ENCODE results near the gene NOD1. TPM values are rescaled to one million over a fixed set of nuclear protein-coding genes. Genes with fewer than 3 reads are reported as not detected.

Gene NOD1
- total RNA-seq, 4 donors from 2014 or later: 15.6 to 50.4 (median 26.7) TPM

- H3K27ac ChIP-seq: peak overlapping the region; percentile 75 to 94 (median 93)
- intact Hi-C loops (cut with DNase I): no loop called here
- TF ChIP-seq POLR2A (IDR thresholded peaks at IDR 0.05): no peak
- TF ChIP-seq, protein P1, sequence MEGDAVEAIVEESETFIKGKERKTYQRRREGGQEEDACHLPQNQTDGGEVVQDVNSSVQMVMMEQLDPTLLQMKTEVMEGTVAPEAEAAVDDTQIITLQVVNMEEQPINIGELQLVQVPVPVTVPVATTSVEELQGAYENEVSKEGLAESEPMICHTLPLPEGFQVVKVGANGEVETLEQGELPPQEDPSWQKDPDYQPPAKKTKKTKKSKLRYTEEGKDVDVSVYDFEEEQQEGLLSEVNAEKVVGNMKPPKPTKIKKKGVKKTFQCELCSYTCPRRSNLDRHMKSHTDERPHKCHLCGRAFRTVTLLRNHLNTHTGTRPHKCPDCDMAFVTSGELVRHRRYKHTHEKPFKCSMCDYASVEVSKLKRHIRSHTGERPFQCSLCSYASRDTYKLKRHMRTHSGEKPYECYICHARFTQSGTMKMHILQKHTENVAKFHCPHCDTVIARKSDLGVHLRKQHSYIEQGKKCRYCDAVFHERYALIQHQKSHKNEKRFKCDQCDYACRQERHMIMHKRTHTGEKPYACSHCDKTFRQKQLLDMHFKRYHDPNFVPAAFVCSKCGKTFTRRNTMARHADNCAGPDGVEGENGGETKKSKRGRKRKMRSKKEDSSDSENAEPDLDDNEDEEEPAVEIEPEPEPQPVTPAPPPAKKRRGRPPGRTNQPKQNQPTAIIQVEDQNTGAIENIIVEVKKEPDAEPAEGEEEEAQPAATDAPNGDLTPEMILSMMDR (IDR thresholded peaks at IDR 0.05): no peak
- no peaks in the 10 kb centered on the region for H3K36me3 ChIP-seq
- peak; percentile 63 to 69 for DNase-seq
- no peak overlapping the region for H3K4me3 ChIP-seq (replicated peaks in 1 of 3)
- H3K9me3 ChIP-seq: no peaks in the 10 kb centered on the region
- no peaks in the 10 kb centered on the region for H3K27me3 ChIP-seq
- WGBS, 2 donors: 13 to 65% methylated on average over 2 of the region's 2 CpGs
- peaks cover 80 to 97% of the 10 kb centered on the region in 2 donors for H3K4me1 ChIP-seq
Measured at GRCh38 chr7:30471205-30471604, 7.4 kb downstream of the NOD1 start.

DNA sequence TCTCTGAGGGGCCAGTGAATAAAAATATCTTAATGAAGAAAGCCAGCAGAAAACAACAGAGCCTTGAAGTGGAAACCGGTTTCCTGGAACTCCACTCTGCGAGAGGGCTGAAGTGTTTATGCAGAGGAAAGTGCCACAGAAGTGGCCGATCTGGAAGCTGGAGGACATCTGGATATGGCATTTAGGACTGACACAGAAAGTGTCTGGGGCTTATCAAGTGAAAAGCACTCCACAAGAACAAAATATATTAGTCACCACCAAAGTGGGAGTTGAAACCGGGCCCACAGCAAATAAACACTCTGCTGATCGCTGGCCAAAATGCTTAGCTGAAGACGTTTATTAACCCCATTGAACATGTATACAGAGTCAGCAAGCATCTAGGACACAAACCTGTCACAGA is 7.8 kb downstream of the NOD1 start:
- Histone ChIP-seq H3K4me3 (replicated peaks in 1 of 3) (no peak overlapping the region), H3K27ac (peak overlapping the region; percentile 75 to 94 (median 93)), H3K36me3 (no peaks in the 10 kb centered on the region), H3K9me3 (no peaks in the 10 kb centered on the region), H3K4me1 (peaks cover 75 to 97% of the 10 kb centered on the region in 2 donors), H3K27me3 (no peaks in the 10 kb centered on the region)
- intact Hi-C loops (cut with DNase I): no loop called here
- peak; percentile 86 to 88 for DNase-seq
- peak in 1 of 2 donors; percentile 10 for TF ChIP-seq POLR2A (IDR thresholded peaks at IDR 0.05)
- TF ChIP-seq, protein P1 (IDR thresholded peaks at IDR 0.05): no peak
- WGBS, 2 donors: 7 to 10% methylated on average over 6 of the region's 6 CpGs

DNA sequence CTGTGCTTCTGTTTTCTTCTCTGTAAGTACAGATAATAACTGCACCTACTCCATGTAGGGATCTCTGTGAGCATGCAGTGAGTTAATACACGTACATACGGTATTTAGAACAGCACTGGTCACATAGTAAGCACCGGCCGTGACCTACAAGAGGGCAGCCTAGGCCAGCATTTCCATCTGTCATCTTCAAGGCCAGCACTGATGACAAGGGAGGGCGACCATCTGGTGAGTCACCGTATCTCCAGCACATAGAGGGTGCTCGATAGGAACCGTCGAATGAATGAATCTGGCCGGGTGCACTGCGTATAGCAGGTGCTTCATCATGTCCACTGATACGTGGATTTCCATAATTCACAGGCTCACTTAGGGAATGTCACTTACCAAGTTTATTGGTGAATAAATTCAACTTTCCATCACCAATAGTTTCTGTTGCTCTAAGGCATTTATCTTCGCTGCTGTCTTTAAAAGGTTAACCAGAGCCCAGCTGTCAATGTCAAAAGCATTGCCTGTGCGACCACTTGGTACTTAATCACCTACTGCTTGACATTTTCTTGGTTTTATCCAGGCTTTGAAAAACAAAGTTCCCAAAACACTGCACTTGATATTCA is 8.3 kb downstream of the NOD1 start:
- peak; percentile 49 to 59 for DNase-seq
- Histone ChIP-seq H3K27me3 (no peaks in the 10 kb centered on the region), H3K36me3 (no peaks in the 10 kb centered on the region), H3K4me3 (replicated peaks in 1 of 3) (no peak overlapping the region), H3K27ac (peak overlapping the region; percentile 75 to 94 (median 93)), H3K9me3 (no peaks in the 10 kb centered on the region), H3K4me1 (peaks cover 70 to 97% of the 10 kb centered on the region in 2 donors)
- TF ChIP-seq, protein P1 (IDR thresholded peaks at IDR 0.05): no peak
- no peak for TF ChIP-seq POLR2A (IDR thresholded peaks at IDR 0.05)
- intact Hi-C loops (cut with DNase I): no loop called here
- 38 to 41% methylated on average over 14 of the region's 14 CpGs for WGBS, 2 donors

DNA sequence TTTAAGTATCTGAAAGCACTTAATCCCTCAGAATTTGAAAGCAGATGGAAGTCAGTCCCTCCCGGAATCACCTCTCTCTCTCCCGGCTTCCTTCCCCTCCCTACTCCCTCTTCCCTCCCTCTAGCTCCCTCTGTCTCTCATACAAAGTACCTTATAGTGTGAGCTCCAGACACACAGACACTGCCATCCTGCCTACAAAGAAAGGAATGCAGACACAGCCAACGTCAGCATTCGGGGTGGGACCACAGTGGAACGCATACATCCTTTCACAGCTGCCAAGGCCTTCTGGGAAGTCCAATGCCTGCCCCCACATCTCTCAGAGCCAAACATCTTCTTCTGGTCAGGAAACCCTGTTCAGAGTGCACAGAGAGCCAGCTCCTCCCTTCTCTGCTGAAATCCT is 9.3 kb downstream of the NOD1 start:
- H3K9me3 ChIP-seq: no peaks in the 10 kb centered on the region
- WGBS, 2 donors: 37 to 47% methylated on average over 5 of the region's 5 CpGs
- TF ChIP-seq, protein P1 (IDR thresholded peaks at IDR 0.05): peak in 4 of 6 experiments; percentile 22 to 39 (median 32)
- TF ChIP-seq POLR2A (IDR thresholded peaks at IDR 0.05): peak in 1 of 2 donors; percentile 22
- H3K27ac ChIP-seq: peak overlapping the region; percentile 75 to 94 (median 93)
- DNase-seq: peak; percentile 58 to 62
- H3K36me3 ChIP-seq: no peaks in the 10 kb centered on the region
- no peak overlapping the region for H3K4me3 ChIP-seq (replicated peaks in 1 of 3)
- no peaks in the 10 kb centered on the region for H3K27me3 ChIP-seq
- peaks cover 68 to 96% of the 10 kb centered on the region in 2 donors for H3K4me1 ChIP-seq
- intact Hi-C loops (cut with DNase I): no loop called here

DNA sequence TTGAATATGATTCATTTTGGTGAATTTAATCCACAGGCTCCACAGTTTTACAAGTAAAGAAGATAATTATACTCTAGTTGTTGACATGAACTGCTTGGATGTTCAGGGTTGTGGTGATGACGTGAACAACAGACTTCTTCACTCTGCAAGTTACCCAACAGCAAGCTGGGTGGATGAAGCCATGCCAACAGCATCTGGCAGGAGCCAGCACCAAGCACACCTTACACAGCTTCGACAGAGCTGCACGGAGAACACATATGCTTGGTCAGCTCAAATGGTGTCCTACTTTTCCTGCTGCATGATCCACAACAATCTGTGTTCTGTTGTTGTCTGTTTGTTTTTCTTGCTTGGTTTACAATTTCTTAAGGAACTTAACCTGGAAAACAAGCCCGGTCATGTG is 9.8 kb downstream of the NOD1 start:
- Histone ChIP-seq H3K36me3 (no peaks in the 10 kb centered on the region), H3K9me3 (no peaks in the 10 kb centered on the region), H3K4me3 (replicated peaks in 1 of 3) (no peak overlapping the region), H3K27me3 (no peaks in the 10 kb centered on the region), H3K27ac (peak overlapping the region; percentile 75 to 94 (median 93)), H3K4me1 (peaks cover 69 to 96% of the 10 kb centered on the region in 2 donors)
- intact Hi-C loops (cut with DNase I): no loop called here
- WGBS, 2 donors: 38 to 82% methylated on average over 4 of the region's 4 CpGs
- TF ChIP-seq, protein P1 (IDR thresholded peaks at IDR 0.05): no peak
- no peak for TF ChIP-seq POLR2A (IDR thresholded peaks at IDR 0.05)
- no peak for DNase-seq
